AG20443 (cell line): ENCODE measurements around the gene F2RL2.
"Not testable (repeated sequence)": the region's sequence is repeated elsewhere in the genome, so short reads cannot be mapped to it uniquely, and the experiment has no call there.

Experiments used
- DNase-seq: peaks from one replicate; pipeline ENCODE4 v3.0.0; 2012; ENCODE audit warnings: low spot score, mixed read lengths

Gene F2RL2

DNA sequence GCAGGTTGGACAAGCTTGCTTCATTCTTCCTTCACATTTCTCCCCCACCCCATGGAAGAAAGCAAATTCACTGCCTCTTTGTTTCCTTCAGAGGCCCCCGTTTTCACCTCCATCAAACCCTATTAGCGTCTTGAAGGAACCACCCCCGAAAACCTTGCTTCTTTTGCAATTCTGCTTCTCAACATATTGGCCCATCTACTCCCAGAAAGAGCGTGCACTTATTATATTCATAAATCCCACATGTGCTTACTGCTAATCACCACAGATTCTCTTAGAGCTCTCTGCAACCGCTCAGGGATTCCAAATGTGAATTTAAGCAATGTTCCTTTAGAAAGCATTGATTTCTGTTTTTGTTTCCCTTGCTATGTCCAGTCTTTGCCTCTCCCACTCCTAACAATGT, 1.1 kb downstream of the F2RL2 start:
- DNase-seq, result no peak

DNA sequence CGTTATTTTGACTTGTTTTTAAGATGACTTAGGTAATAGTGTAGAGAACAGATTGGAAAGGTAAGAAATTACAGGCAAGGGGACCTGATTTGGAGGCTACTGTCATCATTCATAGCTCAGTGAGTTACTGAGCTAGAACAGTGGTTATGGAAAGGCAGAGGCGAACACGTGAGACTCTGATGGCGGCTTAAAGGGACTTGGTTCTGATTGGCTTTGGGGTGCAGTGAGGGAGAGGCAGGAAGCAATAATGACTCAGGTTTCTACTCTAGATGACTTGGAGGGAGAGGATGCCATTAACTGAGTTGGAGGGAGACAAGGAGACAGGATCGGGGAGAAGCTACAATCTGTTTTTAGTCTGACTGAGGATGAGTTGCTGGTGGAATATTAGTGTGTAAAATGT, 3.0 kb downstream of the F2RL2 start:
- DNase-seq, result no peak

- DNase-seq, result no peak
Observed at GRCh38 chr5:76617675-76618074, 5.5 kb downstream of the F2RL2 start.

DNA sequence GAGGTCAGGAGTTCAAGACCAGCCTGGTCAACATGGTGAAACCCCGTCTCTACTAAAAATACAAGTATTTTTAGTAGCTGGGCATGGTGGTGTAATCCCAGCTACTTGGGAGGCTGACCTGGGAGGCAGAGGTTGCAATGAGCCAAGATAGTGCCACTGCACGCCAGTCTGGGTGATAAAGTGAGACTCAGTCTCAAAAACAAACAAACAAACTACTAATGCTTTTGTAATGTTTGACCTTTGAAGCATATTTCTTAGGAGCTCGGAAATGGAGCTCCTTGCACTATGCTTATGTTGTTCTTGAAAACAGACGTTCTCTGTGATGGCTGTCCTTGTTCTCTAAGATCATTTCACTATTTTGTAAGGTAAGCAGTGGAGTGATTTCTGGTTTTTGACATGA, 6.0 kb downstream of the F2RL2 start:
- no peak for DNase-seq

DNA sequence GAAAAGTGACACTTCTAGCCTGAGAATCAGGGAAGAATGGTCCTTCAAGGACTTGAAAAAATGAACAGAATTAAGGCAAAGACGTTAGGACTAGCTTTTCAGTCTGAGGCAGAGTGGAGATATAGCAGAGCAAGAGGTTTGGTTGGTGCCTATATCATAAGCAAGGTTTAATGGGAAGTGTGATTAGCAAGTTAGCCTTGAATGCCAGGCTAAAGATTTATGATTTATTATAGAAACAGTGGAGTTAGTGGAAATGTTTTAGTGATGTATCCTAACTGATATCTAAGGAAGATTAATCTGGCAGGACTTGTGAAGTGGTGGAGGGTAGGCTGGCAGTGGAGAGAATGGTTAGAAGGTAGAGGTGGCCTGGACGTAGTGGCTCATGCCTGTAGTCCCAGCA, 7.0 kb downstream of the F2RL2 start:
- no peak for DNase-seq

DNA sequence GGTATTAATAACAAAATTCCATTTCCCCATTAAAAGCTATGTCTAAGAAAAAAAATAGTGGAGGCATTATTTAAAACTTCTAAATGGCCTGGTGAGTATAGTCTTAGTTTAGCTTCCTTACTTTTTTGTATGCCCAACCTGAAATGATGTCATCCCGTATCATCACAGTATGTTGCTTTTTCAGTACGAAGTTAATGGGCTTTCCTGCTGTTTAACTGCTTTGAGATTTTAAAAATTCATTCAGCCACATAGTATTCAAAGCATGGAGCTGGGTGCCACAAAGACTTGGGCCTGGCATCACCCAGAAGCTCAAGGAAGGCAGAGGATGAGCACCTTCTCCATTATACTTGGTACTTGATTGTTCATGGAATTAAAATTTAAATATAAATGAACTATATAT, 7.4 kb downstream of the F2RL2 start:
- DNase-seq, result no peak

DNA sequence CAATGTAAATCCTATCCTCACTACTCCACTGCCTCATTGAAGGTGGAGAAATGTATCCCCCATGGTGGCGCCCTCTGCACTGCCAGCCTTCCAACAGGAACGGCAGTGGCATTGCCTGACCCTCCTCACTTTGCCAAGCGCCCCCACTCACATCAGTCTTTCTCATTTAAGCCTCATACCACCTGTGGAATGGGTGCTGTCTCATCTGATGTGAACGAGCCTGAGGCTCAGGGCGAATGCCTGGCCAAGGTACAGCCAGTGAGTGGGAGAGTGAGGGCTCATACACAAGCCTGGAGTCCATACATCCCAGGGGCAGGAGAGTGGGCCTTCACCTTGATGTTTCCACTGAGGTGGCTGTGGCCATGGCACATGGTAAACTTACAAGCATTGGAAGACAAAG, 10.3 kb downstream of the F2RL2 start:
- no peak for DNase-seq

DNA sequence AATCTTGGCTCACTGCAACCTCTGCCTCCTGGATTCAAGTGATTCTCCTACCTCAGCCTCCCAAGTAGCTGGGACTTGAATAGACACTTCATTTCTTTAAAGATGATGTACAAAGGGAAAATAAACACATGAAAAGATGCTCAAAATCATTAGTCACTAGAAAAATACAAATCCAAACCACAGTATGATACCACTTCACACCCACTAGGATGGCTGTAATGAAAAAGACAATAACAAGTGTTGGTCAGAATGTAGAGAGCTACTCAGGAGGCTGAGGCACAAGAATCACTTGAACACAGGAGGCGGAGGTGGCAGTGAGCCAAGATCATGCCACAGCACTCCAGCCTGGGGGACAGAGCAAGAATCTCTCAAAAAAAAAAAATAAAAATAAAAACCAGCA, 13.0 kb downstream of the F2RL2 start:
- DNase-seq, result no peak

DNA sequence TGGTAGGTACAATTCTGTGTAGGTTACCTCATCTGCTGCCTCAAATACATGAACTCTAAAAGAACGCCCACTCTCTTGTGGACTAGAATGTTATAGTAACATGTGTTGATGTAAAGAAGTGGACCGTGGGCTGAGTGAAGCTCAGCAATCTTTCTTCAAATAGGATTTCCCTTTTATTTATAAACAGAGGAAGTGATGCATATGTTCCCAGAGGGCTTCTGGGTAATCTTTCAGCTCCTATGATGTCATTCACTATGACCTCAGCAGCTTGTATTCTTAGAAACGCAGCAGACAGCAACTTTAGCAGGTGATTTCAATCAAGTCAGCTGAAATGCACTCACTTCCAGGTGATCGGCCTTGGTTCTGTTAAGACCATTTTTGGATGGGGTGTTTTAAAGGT, 14.4 kb downstream of the F2RL2 start:
- no peak for DNase-seq

DNA sequence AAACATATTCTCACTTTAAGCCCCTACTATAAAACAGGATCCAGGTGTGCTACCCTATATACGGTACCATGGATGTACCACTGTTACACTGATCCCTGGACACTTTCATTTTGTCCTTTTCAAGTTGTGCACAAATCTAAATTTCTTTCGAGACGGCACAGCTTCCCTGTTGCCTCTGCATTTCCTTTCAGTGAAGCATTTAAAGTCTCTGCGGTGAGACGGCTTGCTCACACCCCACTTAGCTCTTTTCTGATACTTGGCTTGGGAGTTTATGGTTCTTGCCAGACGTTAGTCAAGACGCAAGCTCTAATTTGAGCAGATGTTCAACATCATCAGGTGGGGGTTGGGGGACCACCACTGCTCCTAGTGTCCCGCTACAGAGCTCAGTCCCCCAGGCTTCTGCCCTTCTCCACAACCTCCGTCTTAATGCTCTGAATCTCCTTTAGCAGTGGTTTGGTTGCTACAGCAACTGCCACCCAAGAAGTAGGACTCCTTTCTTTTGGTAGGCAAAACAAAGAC, 15.8 kb downstream of the F2RL2 start:
- DNase-seq, result no peak

GRCh38 chr5:76606701-76607100, 16.5 kb downstream of the F2RL2 start:
- no peak for DNase-seq

GRCh38 chr5:76604838-76605237, 18.4 kb downstream of the F2RL2 start:
- DNase-seq, result no peak

GRCh38 chr5:76603991-76604390, 19.2 kb downstream of the F2RL2 start:
- DNase-seq, result not testable (repeated sequence)

GRCh38 chr5:76602094-76602726, 21.0 kb downstream of the F2RL2 start:
- no peak for DNase-seq

- peak; percentile 74 for DNase-seq
Observed at GRCh38 chr5:76601470-76601869, 21.7 kb downstream of the F2RL2 start.

DNA sequence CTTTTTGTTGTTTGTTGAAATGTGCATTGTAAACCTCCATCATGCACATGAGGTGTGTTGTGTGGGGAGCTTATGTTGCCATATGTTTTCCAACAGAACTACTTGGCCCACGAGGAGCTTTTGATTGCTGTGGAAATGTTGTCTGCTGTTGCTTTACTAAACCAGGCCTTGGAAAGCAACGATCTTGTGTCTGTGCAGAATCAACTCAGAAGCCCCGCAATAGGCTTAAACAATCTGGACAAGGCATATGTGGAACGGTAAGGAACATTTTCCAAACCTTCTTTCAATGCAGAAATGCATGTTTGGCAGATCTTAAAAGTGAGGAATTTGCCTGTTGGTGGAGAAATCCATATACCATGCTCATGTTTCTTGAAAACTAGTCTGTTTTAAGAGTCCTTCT, 22.5 kb downstream of the F2RL2 start:
- no peak for DNase-seq

- DNase-seq, result no peak
Observed at GRCh38 chr5:76598531-76598930, 24.7 kb downstream of the F2RL2 start.

GRCh38 chr5:76595755-76596481, 27.3 kb downstream of the F2RL2 start:
- DNase-seq, result no peak

DNA sequence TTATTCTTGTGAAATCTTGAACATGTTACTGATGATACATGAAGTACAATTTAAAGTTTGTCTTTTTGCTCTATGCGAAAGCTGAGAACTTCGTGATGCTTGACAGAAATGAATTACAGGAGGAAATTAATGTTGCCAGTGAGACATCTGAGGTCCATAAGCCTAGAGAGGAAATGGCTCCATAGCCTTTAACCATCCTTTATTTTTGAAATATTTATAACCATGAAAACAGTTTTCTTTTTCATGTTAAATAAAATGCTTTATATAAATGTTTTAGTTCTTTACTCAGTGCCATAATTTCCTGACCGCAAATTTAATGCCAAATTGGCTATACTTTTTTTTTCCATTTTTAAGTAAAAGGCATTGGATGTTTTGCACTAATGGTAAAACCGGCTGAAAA, 29.1 kb downstream of the F2RL2 start:
- DNase-seq, result no peak

DNA sequence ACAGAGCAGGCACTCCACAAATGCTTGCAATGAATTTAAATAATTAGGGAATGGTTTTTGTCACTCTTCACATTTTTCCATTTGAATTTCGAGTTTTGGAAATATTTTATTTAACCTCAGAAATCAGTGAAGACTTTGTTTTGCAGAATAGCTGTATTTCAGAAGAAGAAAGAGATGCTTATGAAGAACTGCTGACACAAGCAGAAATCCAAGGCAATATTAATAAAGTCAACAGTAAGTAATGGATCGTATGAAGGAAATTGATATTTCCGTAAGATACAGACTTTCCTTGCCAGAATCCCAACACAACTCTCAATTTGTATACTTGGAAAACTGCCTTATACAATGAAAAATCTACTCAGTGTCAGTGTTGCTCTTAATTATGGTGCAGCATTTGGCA, 30.5 kb downstream of the F2RL2 start:
- no peak for DNase-seq

DNA sequence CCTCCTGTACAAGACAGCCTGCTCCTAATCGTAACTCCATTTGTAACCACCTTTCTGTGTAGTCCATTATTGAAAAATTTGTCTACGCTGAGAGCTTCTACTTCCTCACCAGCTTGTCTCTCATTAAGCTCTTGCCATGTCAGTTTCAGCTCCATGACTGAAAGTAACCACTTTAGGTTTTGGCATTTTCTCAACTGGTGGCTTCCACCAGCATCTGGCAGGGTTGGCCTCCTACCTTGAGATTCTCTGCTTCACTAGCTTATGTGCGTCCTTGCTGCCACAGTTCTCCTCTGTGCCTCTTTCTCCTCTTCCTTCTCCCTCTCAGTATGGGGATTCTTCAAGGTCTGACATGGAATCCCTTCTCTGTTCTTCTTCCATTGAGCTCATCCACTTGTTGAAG, 31.8 kb downstream of the F2RL2 start:
- no peak for DNase-seq

DNA sequence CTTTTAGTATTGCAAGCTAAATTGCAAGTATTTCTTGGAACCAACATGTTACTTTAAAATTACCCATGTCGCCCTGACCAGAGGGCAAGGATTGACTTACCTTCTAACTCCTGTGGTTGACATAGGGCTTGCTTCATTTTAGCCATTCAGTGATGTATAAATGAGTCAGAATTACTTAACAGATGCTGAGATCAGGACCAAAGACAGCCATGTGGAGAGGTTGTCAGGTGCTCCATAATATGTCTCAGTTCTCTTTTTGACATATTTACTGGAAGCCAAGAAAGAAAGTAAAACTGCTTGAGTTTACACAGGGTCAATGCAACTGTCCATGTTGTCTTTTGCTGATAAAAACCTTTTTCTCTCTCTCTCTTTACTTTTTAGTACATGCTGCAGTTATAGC, 33.2 kb downstream of the F2RL2 start:
- no peak for DNase-seq

GRCh38 chr5:76586531-76586930, 36.7 kb downstream of the F2RL2 start:
- no peak for DNase-seq

- DNase-seq, result no peak
Observed at GRCh38 chr5:76585783-76586217, 37.4 kb downstream of the F2RL2 start.
